Glomerular visceral epithelial cell (primary cell): ENCODE measurements around the gene PIAS2.

Source experiments
- DNase-seq: peaks from one replicate; pipeline ENCODE4 v3.0.0-alpha.2; 2016; ENCODE audit errors: extremely low spot score

The PIAS2 gene

DNA sequence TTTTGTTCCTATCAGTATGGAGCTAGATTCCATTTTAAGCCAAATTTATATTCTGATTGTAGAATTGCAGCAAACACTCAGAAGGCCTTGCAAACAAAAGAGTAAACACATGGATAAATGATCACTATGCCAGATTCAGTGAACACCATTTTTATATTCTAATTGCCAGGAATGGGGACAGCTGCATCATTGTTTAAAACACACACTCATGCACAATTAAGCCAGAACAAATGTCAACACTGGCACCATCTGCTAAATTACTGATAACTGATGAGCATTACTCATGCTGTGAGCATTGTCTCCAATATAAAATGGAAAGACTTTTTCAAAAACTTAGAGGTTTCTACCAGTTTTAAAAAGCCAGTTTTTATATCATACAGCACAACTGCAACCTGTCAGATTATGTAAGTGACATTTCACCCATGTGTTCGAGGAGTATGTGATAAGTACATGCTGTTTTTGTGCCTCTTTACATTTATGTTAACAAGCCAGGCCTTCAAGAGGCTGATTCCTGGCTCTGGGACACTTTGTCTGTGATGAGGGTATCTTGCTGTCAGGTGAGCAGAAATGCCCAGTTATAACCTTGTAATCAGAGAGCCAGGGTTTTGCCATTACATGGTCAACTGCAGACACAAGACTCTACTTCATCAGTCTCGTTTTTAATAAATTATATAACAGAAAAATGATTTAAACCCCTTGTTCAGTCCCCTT lies 156.1 kb downstream of the PIAS2 start:
- DNase-seq, result no peak

DNA sequence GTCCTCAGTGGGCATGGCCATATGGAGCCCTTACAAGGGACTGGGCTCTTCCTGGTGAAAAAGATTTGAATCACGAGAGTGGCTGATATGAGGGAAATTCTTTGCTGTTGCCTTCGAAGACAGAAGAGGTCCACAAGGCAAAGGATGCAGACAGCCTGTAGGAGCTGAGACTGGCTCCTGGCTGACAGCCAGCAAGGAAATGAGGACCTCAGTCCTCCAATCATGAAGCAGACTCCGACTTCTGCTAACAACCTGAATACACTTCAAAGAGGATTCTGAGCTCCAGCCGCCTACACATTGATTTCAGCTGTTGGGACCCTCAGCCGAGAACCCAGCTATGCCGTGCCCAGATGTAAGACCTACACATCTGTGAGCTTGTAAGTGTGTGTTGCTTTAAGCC lies 157.4 kb downstream of the PIAS2 start:
- no peak for DNase-seq

DNA sequence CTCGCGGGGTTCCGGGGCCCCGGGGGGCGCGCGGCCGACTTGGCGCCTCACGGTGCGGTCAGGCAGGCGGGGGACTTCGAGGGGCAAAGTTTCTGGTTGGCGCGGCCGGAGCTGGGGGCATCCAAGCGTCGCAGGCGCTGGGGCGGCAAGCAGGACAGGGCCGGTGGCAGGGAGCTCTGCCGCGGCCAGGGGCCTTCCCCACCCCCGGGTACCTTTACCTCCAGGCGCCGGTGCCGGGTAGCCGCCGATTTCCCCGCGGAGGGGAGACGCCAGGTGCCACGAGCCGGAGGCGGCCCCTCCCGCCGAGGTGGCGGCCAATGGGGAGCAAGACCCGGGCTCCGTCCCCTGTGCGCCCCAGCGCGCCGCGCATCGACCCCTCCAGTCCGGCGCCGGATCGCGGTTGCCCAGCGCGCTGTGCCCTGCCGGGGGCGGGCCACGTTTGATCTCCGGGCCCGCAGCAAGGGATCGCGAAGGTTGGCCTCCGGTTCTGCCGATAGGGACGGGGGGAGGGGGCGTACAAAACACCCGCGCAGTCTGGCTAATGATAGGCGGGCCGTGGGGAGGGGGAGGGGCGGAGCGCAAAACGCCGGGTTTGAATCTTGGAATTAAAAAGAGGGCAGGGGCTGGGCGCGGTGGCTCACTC lies 160.6 kb downstream of the PIAS2 start, which contains the start of gene ST8SIA5:
ST8SIA5 (minus strand) TSS at position 495 of the 643 bp plus-strand sequence. CDS start 545 bp downstream, outside the sequence.
- DNase-seq, result no peak

DNA sequence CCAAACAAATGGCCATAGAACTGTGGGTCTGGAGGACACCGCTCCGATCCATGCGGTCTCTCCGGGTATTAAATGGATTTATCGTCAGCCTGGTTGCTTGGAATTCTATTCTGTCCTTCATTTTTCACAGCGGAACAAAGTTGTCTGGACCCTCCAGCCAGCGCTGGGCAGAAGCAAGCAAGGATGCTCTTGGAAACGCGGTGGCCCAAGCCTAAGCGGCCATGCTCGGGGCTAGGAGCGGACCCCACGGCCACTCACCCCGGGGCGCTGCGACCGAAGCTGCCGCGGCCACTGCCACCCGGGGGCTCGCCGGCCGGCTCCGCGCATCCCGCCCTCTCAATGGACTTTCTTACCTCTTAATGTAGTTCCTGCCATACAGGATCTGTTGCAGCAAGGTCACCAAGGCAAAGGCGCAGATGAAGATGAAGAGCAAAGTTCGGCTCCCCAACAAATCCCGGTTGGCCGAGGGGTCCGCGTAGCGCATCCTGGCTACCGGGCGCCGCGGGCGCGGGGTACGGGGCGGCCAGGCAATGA lies 161.2 kb downstream of the PIAS2 start:
- DNase-seq, result no peak

DNA sequence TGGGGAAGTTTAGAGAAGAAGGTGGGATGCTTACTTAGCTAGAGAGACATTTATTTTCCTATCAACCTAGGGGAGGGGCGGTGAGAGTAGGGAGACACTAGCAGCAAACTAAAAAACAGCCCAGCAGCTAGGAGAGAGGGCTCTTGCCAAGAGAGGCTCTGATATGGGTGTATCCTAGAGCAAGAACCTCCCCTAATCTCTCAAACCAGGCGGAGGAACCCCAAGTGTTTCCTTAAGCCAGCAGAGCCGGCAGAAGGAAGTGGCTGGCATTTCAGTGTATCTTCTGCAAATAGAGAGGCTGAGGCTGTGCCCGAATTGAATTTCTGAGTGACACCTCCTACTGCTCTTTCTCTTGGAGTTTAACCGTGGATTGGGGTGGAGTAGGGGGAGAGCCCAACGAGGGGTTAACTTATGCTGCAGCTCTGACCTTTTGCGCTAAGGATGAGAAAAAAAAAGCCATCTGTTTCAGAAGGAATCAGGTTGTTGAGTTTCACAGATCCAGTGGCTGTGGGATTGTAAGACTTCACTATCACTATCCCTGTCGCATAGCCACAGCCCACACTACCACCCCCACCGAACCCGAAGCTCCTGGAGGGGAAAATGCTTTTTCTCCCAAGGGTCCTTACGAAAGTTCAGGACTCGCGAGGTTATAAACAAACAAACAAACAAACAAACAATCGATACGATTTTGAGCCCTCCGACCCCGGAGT lies 161.8 kb downstream of the PIAS2 start:
- no peak for DNase-seq

DNA sequence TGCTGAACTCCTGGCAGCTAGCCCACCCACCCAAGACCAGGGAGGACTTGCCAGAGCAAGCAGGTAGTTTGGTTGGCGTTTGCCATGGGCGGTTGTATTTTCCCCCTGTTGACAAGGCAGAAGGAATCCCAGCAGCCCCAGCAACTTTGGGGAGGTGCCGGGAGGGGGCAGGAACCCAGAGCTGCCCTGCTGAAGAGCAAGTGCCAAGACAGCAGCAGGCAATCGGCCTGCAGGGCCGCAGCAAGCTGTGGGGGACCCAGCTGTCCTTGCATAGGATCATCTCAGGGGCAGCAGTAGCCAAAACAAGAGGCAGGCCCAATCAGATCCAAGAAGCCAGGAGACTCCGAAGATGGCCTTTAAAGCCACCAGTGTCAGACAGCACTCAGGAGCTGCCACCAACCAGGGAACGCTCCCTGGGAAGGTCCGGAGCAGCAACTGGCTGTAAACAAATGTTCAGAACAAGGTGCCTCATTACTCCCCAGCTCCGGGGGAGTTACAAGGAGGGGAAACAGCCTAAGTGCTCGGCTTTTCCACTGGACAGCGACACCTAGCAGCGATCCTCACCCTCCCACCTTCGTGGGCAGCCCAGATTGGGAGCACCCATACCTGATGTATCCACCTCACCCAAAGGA lies 162.5 kb downstream of the PIAS2 start:
- DNase-seq, result no peak

DNA sequence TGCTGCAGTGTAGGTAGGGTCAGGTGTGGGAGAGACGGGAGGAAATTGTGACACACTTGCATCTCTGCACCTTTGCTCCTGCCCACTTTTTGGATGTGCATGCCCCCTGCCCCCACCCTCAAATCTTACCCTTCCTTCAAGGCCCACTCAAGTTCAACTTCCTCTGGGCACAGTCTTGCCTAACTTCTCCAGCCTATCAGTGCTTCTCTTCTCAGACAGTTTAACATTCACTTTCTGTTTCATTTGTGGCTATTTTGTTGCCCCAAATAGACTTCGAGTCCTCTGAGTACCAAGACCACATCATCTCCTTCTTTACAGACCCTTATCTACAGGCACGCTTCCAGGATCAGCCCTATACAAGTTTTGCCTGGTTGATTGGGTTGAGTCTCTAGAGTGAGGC lies 163.1 kb downstream of the PIAS2 start:
- DNase-seq, result no peak
